Measurements from ENCODE around the gene CLDN8. TPM values are rescaled to one million over a fixed set of nuclear protein-coding genes. Genes with fewer than 3 reads are reported as not detected.

Gene CLDN8
- total and polyA plus RNA-seq, 3 donors from 2014 or later: not detected

- H3K27ac ChIP-seq: no peak overlapping the region
- no peaks in the 10 kb centered on the region for H3K36me3 ChIP-seq (ENCODE audit: low read depth, missing control alignments)
- DNase-seq: no peak
- H3K4me1 ChIP-seq: no peaks in the 10 kb centered on the region
- intact Hi-C loops (cut with DNase I; ENCODE audit: low total_unique reads): no loop called here
- no peaks in the 10 kb centered on the region for H3K27me3 ChIP-seq
- 80 to 84% methylated on average over 1 of the region's 1 CpG for WGBS, 2 donors
- TF ChIP-seq CTCF (IDR thresholded peaks at IDR 0.05): no peak
- no peak for TF ChIP-seq POLR2A (IDR thresholded peaks at IDR 0.05)
- no peaks in the 10 kb centered on the region for H3K9me3 ChIP-seq
- no peak overlapping the region for H3K4me3 ChIP-seq
Measured at GRCh38 chr21:30251781-30252180, 35.9 kb upstream of the CLDN8 start.

- Histone ChIP-seq H3K27ac (no peak overlapping the region), H3K4me1 (no peaks in the 10 kb centered on the region), H3K36me3 (ENCODE audit: low read depth, missing control alignments) (no peaks in the 10 kb centered on the region), H3K9me3 (no peaks in the 10 kb centered on the region), H3K27me3 (no peaks in the 10 kb centered on the region), H3K4me3 (no peak overlapping the region)
- no peak for TF ChIP-seq CTCF (IDR thresholded peaks at IDR 0.05)
- TF ChIP-seq POLR2A (IDR thresholded peaks at IDR 0.05): no peak
- intact Hi-C loops (cut with DNase I; ENCODE audit: low total_unique reads): no loop called here
- WGBS, 2 donors: 62 to 76% methylated on average over 3 of the region's 3 CpGs
- no peak for DNase-seq
Measured at GRCh38 chr21:30249936-30250335, 34.0 kb upstream of the CLDN8 start.

- H3K9me3 ChIP-seq: no peaks in the 10 kb centered on the region
- WGBS, 2 donors: 30 to 74% methylated on average over 9 of the region's 9 CpGs
Measured at GRCh38 chr21:30248844-30249243, 32.9 kb upstream of the CLDN8 start.

GRCh38 chr21:30245061-30245460 lies 29.2 kb upstream of the CLDN8 start:
- intact Hi-C loops (cut with DNase I; ENCODE audit: low total_unique reads): no loop called here

More at GRCh38 chr21:30248844-30249243, 32.9 kb upstream of the CLDN8 start:
- no peak for TF ChIP-seq POLR2A (IDR thresholded peaks at IDR 0.05)
- no peak for TF ChIP-seq CTCF (IDR thresholded peaks at IDR 0.05)
- Histone ChIP-seq H3K36me3 (ENCODE audit: low read depth, missing control alignments) (no peaks in the 10 kb centered on the region), H3K4me1 (no peaks in the 10 kb centered on the region), H3K27ac (no peak overlapping the region), H3K27me3 (no peaks in the 10 kb centered on the region), H3K4me3 (no peak overlapping the region)
- DNase-seq: no peak
- intact Hi-C loops (cut with DNase I; ENCODE audit: low total_unique reads): no loop called here

More at GRCh38 chr21:30245061-30245460, 29.2 kb upstream of the CLDN8 start:
- Histone ChIP-seq H3K9me3 (no peaks in the 10 kb centered on the region), H3K27me3 (no peaks in the 10 kb centered on the region), H3K36me3 (ENCODE audit: low read depth, missing control alignments) (no peaks in the 10 kb centered on the region), H3K4me3 (no peak overlapping the region), H3K27ac (no peak overlapping the region), H3K4me1 (no peaks in the 10 kb centered on the region)
- TF ChIP-seq POLR2A (IDR thresholded peaks at IDR 0.05): no peak
- no peak for TF ChIP-seq CTCF (IDR thresholded peaks at IDR 0.05)
- no peak for DNase-seq
